Smooth muscle cell (in vitro differentiated cells): Measurements from ENCODE around the gene ZG16B. TPM values are rescaled to one million over a fixed set of nuclear protein-coding genes. Genes with fewer than 3 reads are reported as not detected.

Experiments used
- DNase-seq: peaks from one replicate; lab custom pipeline; 2025; ENCODE audit not compliant: unreplicated experiment; lab: John Stamatoyannopoulos, UW
- H2AFZ ChIP-seq: fragments of 200-600 bp; sonication (generic); 2 replicates; pipeline ENCODE4 v1.6.0; 2016; ENCODE audit warnings: antibody characterized with exemption, low read depth, mild to moderate bottlenecking
- H3F3A ChIP-seq: fragments of 200-600 bp; sonication (generic); 2 replicates; pipeline ENCODE4 v1.6.0; 2017; ENCODE audit warnings: antibody characterized with exemption, low read depth
- H3K27ac ChIP-seq: fragments of 200-600 bp; sonication (generic); 2 replicates; pipeline ENCODE4 v1.5.1; 2016; ENCODE audit warnings: low read depth, mild to moderate bottlenecking
- H3K27me3 ChIP-seq: fragments of 200-600 bp; sonication (generic); 2 replicates; pipeline ENCODE4 v1.6.1; 2016; ENCODE audit warnings: low read depth, mild to moderate bottlenecking
- H3K36me3 ChIP-seq: fragments of 200-600 bp; sonication (generic); 2 replicates; pipeline ENCODE4 v1.5.1; 2016; ENCODE audit warnings: low read depth
- H3K4me1 ChIP-seq: fragments of 200-600 bp; sonication (generic); 2 replicates; pipeline ENCODE4 v1.5.1; 2016; ENCODE audit warnings: low read depth
- H3K4me2 ChIP-seq: fragments of 200-600 bp; sonication (generic); 2 replicates; pipeline ENCODE4 v1.6.0; 2016; ENCODE audit warnings: mild to moderate bottlenecking
- H3K4me3 ChIP-seq: fragments of 200-600 bp; sonication (generic); 2 replicates; pipeline ENCODE4 v1.5.1; 2016; ENCODE audit warnings: mild to moderate bottlenecking
- H3K79me2 ChIP-seq: fragments of 200-600 bp; sonication (generic); 2 replicates; pipeline ENCODE4 v1.6.0; 2016; ENCODE audit warnings: low read depth, mild to moderate bottlenecking
- H3K9ac ChIP-seq: fragments of 200-600 bp; sonication (generic); 2 replicates; pipeline ENCODE4 v1.6.0; 2016; ENCODE audit warnings: low read depth
- H3K9me3 ChIP-seq: fragments of 200-600 bp; sonication (generic); replicated peaks from 2 replicates; pipeline ENCODE4 v1.5.1; 2016; ENCODE audit warnings: low read depth
- H4K20me1 ChIP-seq: fragments of 200-600 bp; sonication (generic); 2 replicates; pipeline ENCODE4 v1.6.0; 2016; ENCODE audit warnings: low read depth
- CTCF ChIP-seq: fragments of 200-600 bp; sonication (generic); IDR thresholded peaks from 2 replicates; pipeline ENCODE4 v1.5.1; 2017; ENCODE audit warnings: borderline replicate concordance, mild to moderate bottlenecking, antibody characterized with exemption; ENCODE audit not compliant: insufficient read depth, poor library complexity, severe bottlenecking
- WGBS: methylation state at CpG from one replicate; pipeline ENCODE4 v1.1.7; 2016; ENCODE audit warnings: low lambda C conversion rate; 5-methylcytosine and 5-hydroxymethylcytosine counted together
- polyA plus RNA-seq: library from polyadenylated mRNA; unstranded; fragments of >200 nt; fragmentation: Nextera tagmentation; extraction: Ambion mirVana; gene quantifications from 2 replicates; pipeline ENCODE4 v1.2.1, GENCODE V29; 2016
- total RNA-seq: library from RNA; depleted of rRNA; stranded (reverse); fragments of >200 nt; gene quantifications from 2 replicates; pipeline ENCODE4 v1.2.3, GENCODE V29; 2014

Gene ZG16B
- total and polyA plus RNA-seq, 2 experiments from 2014 or later = not detected

- no peak overlapping the region for H2AFZ ChIP-seq
- no peak overlapping the region for H3K4me2 ChIP-seq
- no peak overlapping the region for H3K27ac ChIP-seq
- no peaks in the 10 kb centered on the region for H3K9me3 ChIP-seq
- no peak for TF ChIP-seq CTCF
- 90% methylated on average over 15 of the region's 15 CpGs for WGBS
- no peaks in the 10 kb centered on the region for H3F3A ChIP-seq
- H4K20me1 ChIP-seq = no peaks in the 10 kb centered on the region
- H3K4me3 ChIP-seq = no peak overlapping the region
- no peaks in the 10 kb centered on the region for H3K79me2 ChIP-seq
- H3K27me3 ChIP-seq = peaks cover 4% of the 10 kb centered on the region
- no peak overlapping the region for H3K9ac ChIP-seq
- H3K4me1 ChIP-seq = no peaks in the 10 kb centered on the region
- DNase-seq = no peak
- H3K36me3 ChIP-seq = no peaks in the 10 kb centered on the region
These were observed 45.6 kb upstream of the ZG16B start for GRCh38 chr16:2784358-2785100.

- Histone ChIP-seq H3K36me3 (no peaks in the 10 kb centered on the region), H4K20me1 (no peaks in the 10 kb centered on the region), H3K9me3 (no peaks in the 10 kb centered on the region), H3K4me3 (no peak overlapping the region), H3K4me1 (no peaks in the 10 kb centered on the region), H3F3A (no peaks in the 10 kb centered on the region), H3K27me3 (peaks cover 10% of the 10 kb centered on the region), H3K79me2 (no peaks in the 10 kb centered on the region), H3K4me2 (no peak overlapping the region), H3K9ac (no peak overlapping the region), H3K27ac (no peak overlapping the region), H2AFZ (no peak overlapping the region)
- DNase-seq = no peak
- TF ChIP-seq CTCF = no peak
- 93% methylated on average over 75 of the region's 79 CpGs for WGBS
These were observed 44.8 kb upstream of the ZG16B start for GRCh38 chr16:2785101-2785991.

GRCh38 chr16:2786061-2786825 lies 43.9 kb upstream of the ZG16B start:
- TF ChIP-seq CTCF = no peak
- H3F3A ChIP-seq = no peaks in the 10 kb centered on the region
- no peak overlapping the region for H3K4me3 ChIP-seq
- 86% methylated on average over 14 of the region's 15 CpGs for WGBS
- H3K9ac ChIP-seq = no peak overlapping the region
- no peaks in the 10 kb centered on the region for H3K4me1 ChIP-seq
- H3K4me2 ChIP-seq = no peak overlapping the region
- no peaks in the 10 kb centered on the region for H3K36me3 ChIP-seq
- peaks cover 18% of the 10 kb centered on the region for H3K27me3 ChIP-seq
- no peaks in the 10 kb centered on the region for H3K9me3 ChIP-seq
- H3K27ac ChIP-seq = no peak overlapping the region
- no peak overlapping the region for H2AFZ ChIP-seq
- H3K79me2 ChIP-seq = no peaks in the 10 kb centered on the region
- H4K20me1 ChIP-seq = no peaks in the 10 kb centered on the region
- no peak for DNase-seq
